GM19395 (cell line): Measurements from ENCODE around the gene MYADML2.
"Not testable (repeated sequence)": the region's sequence is repeated elsewhere in the genome, so short reads cannot be mapped to it uniquely, and the experiment has no call there.

ENCODE experiments used
- ATAC-seq: cut with Tn5 transposase; IDR thresholded peaks from one replicate; pipeline ENCODE4 v1.9.1; 2021; ENCODE audit warnings: mild to moderate bottlenecking, moderate library complexity; ENCODE audit not compliant: unreplicated experiment

MYADML2 gene

GRCh38 chr17:81947189-81947588 lies at the start of gene MYADML2:
MYADML2 (minus strand) TSS chr17:81947233; CDS start chr17:81941741, 5,492 bp downstream.
- ATAC-seq, result no peak

- no peak for ATAC-seq
These were observed 49.3 kb upstream of the MYADML2 start for GRCh38 chr17:81996232-81996756.

- ATAC-seq, result no peak
These were observed 48.6 kb upstream of the MYADML2 start for GRCh38 chr17:81995463-81996231.

GRCh38 chr17:81994593-81995462 lies 47.8 kb upstream of the MYADML2 start:
- ATAC-seq, result no peak

GRCh38 chr17:81993729-81994592 lies 46.9 kb upstream of the MYADML2 start:
- ATAC-seq, result no peak

- no peak for ATAC-seq
These were observed 45.5 kb upstream of the MYADML2 start for GRCh38 chr17:81992306-81993102.

- ATAC-seq, result no peak
These were observed 44.8 kb upstream of the MYADML2 start for GRCh38 chr17:81991684-81992305.

- no peak for ATAC-seq
These were observed 44.0 kb upstream of the MYADML2 start for GRCh38 chr17:81990836-81991683.

GRCh38 chr17:81987161-81987770 lies 40.2 kb upstream of the MYADML2 start:
- ATAC-seq, result no peak

GRCh38 chr17:81986606-81987005 lies 39.6 kb upstream of the MYADML2 start:
- no peak for ATAC-seq

GRCh38 chr17:81984773-81985410 lies 37.9 kb upstream of the MYADML2 start:
- ATAC-seq, result no peak

- ATAC-seq, result no peak
These were observed 36.8 kb upstream of the MYADML2 start for GRCh38 chr17:81983639-81984373.

GRCh38 chr17:81983011-81983638 lies 36.1 kb upstream of the MYADML2 start:
- ATAC-seq, result no peak

- not testable (repeated sequence) for ATAC-seq
These were observed 34.5 kb upstream of the MYADML2 start for GRCh38 chr17:81981511-81981910.

- no peak for ATAC-seq
These were observed 33.8 kb upstream of the MYADML2 start for GRCh38 chr17:81980707-81981343.

- ATAC-seq, result no peak
These were observed 33.1 kb upstream of the MYADML2 start for GRCh38 chr17:81980122-81980521.
